ENCODE data around the gene AMPH.

DNA sequence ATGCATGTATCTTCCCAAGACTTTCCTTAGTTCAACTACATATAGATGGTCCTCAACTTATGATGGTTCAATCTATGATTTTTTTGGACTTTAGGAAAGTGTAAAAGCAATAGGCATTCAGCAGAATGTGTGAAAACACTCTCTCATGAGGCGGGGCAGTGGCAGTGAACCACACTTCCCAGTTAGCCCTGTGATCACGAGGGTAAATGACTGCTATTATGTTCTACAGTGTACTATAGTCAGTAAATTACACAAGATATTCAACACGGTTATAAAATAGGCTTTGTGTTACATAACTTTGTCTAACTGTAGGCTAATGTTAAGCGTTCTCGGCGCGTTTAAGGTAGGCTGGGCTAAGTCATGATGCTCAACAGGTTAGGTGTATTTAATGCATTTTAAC lies 169.3 kb downstream of the AMPH start:
- TF ChIP-seq, protein P1, sequence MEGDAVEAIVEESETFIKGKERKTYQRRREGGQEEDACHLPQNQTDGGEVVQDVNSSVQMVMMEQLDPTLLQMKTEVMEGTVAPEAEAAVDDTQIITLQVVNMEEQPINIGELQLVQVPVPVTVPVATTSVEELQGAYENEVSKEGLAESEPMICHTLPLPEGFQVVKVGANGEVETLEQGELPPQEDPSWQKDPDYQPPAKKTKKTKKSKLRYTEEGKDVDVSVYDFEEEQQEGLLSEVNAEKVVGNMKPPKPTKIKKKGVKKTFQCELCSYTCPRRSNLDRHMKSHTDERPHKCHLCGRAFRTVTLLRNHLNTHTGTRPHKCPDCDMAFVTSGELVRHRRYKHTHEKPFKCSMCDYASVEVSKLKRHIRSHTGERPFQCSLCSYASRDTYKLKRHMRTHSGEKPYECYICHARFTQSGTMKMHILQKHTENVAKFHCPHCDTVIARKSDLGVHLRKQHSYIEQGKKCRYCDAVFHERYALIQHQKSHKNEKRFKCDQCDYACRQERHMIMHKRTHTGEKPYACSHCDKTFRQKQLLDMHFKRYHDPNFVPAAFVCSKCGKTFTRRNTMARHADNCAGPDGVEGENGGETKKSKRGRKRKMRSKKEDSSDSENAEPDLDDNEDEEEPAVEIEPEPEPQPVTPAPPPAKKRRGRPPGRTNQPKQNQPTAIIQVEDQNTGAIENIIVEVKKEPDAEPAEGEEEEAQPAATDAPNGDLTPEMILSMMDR (IDR thresholded peaks at IDR 0.05; ENCODE audit: low read depth, low read length), result no peak
- TF ChIP-seq EZH2phosphoT487 (IDR thresholded peaks at IDR 0.05; ENCODE audit: low read depth), result no peak
